GM23338 (cell line): Measurements from ENCODE around the gene TMEM14A. TPM values are rescaled to one million over a fixed set of nuclear protein-coding genes. Genes with fewer than 3 reads are reported as not detected.
A peak's percentile ranks its signal among the peaks of the same experiment; 100 is the strongest.

Source experiments
- ATAC-seq: fragments of 200-7000 bp; cut with Tn5 transposase; 3 replicates; pipeline ENCODE4 v1.9.1; 2020
- DNase-seq: peaks from one replicate; pipeline ENCODE4 v3.0.0-alpha.2; 2015; ENCODE audit warnings: low spot score
- H2AFZ ChIP-seq: fragments of 200-600 bp; sonication (generic); 2 replicates; pipeline ENCODE4 v1.8.0; 2016; ENCODE audit warnings: antibody characterized with exemption, mild to moderate bottlenecking, moderate library complexity
- H3F3A ChIP-seq: fragments of 200-600 bp; sonication (generic); replicated peaks from 2 replicates; pipeline ENCODE4 v1.8.0; 2017; ENCODE audit warnings: antibody characterized with exemption, mixed run types, low read depth
- H3K27ac ChIP-seq: fragments of 200-600 bp; sonication (generic); 2 replicates; pipeline ENCODE4 v1.6.1; 2016; ENCODE audit warnings: low read depth
- H3K27me3 ChIP-seq: fragments of 200-600 bp; sonication (generic); 2 replicates; pipeline ENCODE4 v1.8.0; 2016; ENCODE audit warnings: mild to moderate bottlenecking, mixed run types, moderate library complexity; ENCODE audit not compliant: insufficient read depth
- H3K36me3 ChIP-seq: fragments of 200-600 bp; sonication (generic); 2 replicates; pipeline ENCODE4 v1.8.0; 2016; ENCODE audit warnings: mild to moderate bottlenecking; ENCODE audit not compliant: insufficient read depth
- H3K4me1 ChIP-seq: fragments of 200-600 bp; sonication (generic); 2 replicates; pipeline ENCODE4 v1.8.0; 2016; ENCODE audit warnings: mild to moderate bottlenecking, moderate library complexity; ENCODE audit not compliant: insufficient read depth
- H3K4me2 ChIP-seq: fragments of 200-600 bp; sonication (generic); 2 replicates; pipeline ENCODE4 v1.7.1; 2017; ENCODE audit warnings: mixed run types
- H3K4me3 ChIP-seq: fragments of 200-600 bp; sonication (generic); 2 replicates; pipeline ENCODE4 v1.6.1; 2016; ENCODE audit warnings: mixed run types
- H3K79me2 ChIP-seq: fragments of 200-600 bp; sonication (generic); replicated peaks from 2 replicates; pipeline ENCODE4 v1.8.0; 2017; ENCODE audit warnings: mild to moderate bottlenecking; ENCODE audit not compliant: insufficient read depth
- H3K9me2 ChIP-seq: fragments of 200-600 bp; sonication (generic); 2 replicates; pipeline ENCODE4 v1.8.0; 2017; ENCODE audit not compliant: insufficient read depth
- H4K20me1 ChIP-seq: fragments of 200-600 bp; sonication (generic); replicated peaks from 2 replicates; pipeline ENCODE4 v1.8.0; 2017; ENCODE audit warnings: mild to moderate bottlenecking; ENCODE audit not compliant: insufficient read depth
- H3K27ac Mint-ChIP-seq: 2 replicates; pipeline ENCODE4 v1.8.0; 2020; ENCODE audit warnings: inconsistent platforms, mild to moderate bottlenecking, moderate library complexity, mixed read lengths
- H3K27me3 Mint-ChIP-seq: 3 replicates; pipeline ENCODE4 v1.8.0; 2022; ENCODE audit warnings: low read depth, mild to moderate bottlenecking, moderate library complexity, mixed read lengths, inconsistent platforms; ENCODE audit not compliant: insufficient read depth, poor library complexity
- H3K36me3 Mint-ChIP-seq: 3 replicates; pipeline ENCODE4 v1.8.0; 2021; ENCODE audit warnings: low read depth, mild to moderate bottlenecking, inconsistent platforms, moderate library complexity, mixed read lengths
- H3K4me1 Mint-ChIP-seq: 3 replicates; pipeline ENCODE4 v1.8.0; 2020; ENCODE audit warnings: mild to moderate bottlenecking, inconsistent platforms, mixed read lengths
- H3K4me3 Mint-ChIP-seq: 3 replicates; pipeline ENCODE4 v1.8.0; 2021; ENCODE audit warnings: moderate library complexity, mild to moderate bottlenecking, inconsistent platforms, mixed read lengths
- H3K9me3 Mint-ChIP-seq: 3 replicates; pipeline ENCODE4 v1.8.0; 2020; ENCODE audit warnings: moderate library complexity, mild to moderate bottlenecking, inconsistent platforms, mixed read lengths
- CREB1 ChIP-seq: fragments of 250-450 bp; sonication (Bioruptor Pico); IDR thresholded peaks from 2 replicates; pipeline ENCODE4 v1.5.0; 2020; ENCODE audit warnings: low read depth, mild to moderate bottlenecking, moderate library complexity
- CTCF ChIP-seq, 2 experiments: fragments of 200-600 bp in 1 of 2; sonication (generic) in 1 of 2; conservative IDR thresholded peaks; 2 replicates each; pipeline versions ENCODE4 v1.5.1 to v1.6.1; 2016 to 2017; ENCODE audit warnings: antibody characterized with exemption in 2 of 2, low read depth in 2 of 2, mild to moderate bottlenecking in 2 of 2, moderate library complexity in 1 of 2
- ETS1 ChIP-seq: IDR thresholded peaks from 2 replicates; pipeline ENCODE4 v1.6.1; 2016; ENCODE audit warnings: antibody characterized with exemption
- EZH2 ChIP-seq: fragments of 200-600 bp; sonication (generic); IDR thresholded peaks from one replicate; pipeline ENCODE4 v1.8.0; 2017; ENCODE audit warnings: antibody characterized with exemption, mild to moderate bottlenecking, low read depth; ENCODE audit not compliant: unreplicated experiment
- EZH2phosphoT487 ChIP-seq: fragments of 200-600 bp; sonication (generic); IDR thresholded peaks from one replicate; pipeline ENCODE4 v1.8.1; 2018; ENCODE audit warnings: antibody characterized with exemption; ENCODE audit not compliant: unreplicated experiment
- JUNB ChIP-seq: IDR thresholded peaks from one replicate; pipeline ENCODE4 v1.6.1; 2016; ENCODE audit warnings: antibody characterized with exemption; ENCODE audit not compliant: unreplicated experiment
- NANOG ChIP-seq: IDR thresholded peaks from 2 replicates; pipeline ENCODE4 v1.6.1; 2016; ENCODE audit warnings: antibody characterized with exemption, borderline replicate concordance
- REST ChIP-seq: IDR thresholded peaks from one replicate; pipeline ENCODE4 v1.6.1; 2018; ENCODE audit warnings: antibody characterized with exemption; ENCODE audit not compliant: unreplicated experiment
- STAT1 ChIP-seq: IDR thresholded peaks from one replicate; pipeline ENCODE4 v1.6.1; 2016; ENCODE audit warnings: antibody characterized with exemption; ENCODE audit not compliant: unreplicated experiment
- ZNF114 ChIP-seq: fragments of 250-450 bp; sonication (Bioruptor Pico); IDR thresholded peaks from 2 replicates; pipeline ENCODE4 v1.5.0; 2020; ENCODE audit warnings: mild to moderate bottlenecking, moderate library complexity
- polyA plus RNA-seq: library from polyadenylated mRNA; unstranded; fragments of >200 nt; fragmentation: Nextera tagmentation; extraction: Ambion mirVana; gene quantifications from 2 replicates; pipeline ENCODE4 v1.2.1, GENCODE V29; 2016
- total RNA-seq: library from RNA; depleted of rRNA; stranded (reverse); fragments of >200 nt; shearing (Covaris generic); gene quantifications from 2 replicates; pipeline ENCODE4 v1.2.3, GENCODE V29; 2014

The TMEM14A gene
- total and polyA plus RNA-seq, 2 experiments from 2014 or later: 13.9 to 36.0 TPM

- no peak for TF ChIP-seq CTCF (conservative IDR thresholded peaks at IDR 0.05; ENCODE audit: low read depth in 2 of 2)
- no peak for TF ChIP-seq JUNB
- no peak for TF ChIP-seq CREB1 (CRISPR knock-in tag)
- no peak for TF ChIP-seq NANOG
- no peak for TF ChIP-seq ETS1
- TF ChIP-seq EZH2: no peak
These were observed 47.6 kb downstream of the TMEM14A start (continued) for GRCh38 chr6:52718550-52718949.

GRCh38 chr6:52720321-52720720, 49.4 kb downstream of the TMEM14A start:
- ATAC-seq (no peak), DNase-seq (no peak)
- Histone ChIP-seq H3K4me3 (no peak overlapping the region), H3K4me1 (no peaks in the 10 kb centered on the region), H3F3A (no peaks in the 10 kb centered on the region), H3K79me2 (no peaks in the 10 kb centered on the region), H3K36me3 (no peaks in the 10 kb centered on the region), H3K4me2 (no peak overlapping the region), H3K27ac (no peak overlapping the region), H4K20me1 (no peaks in the 10 kb centered on the region), H3K9me2 (peaks cover 4% of the 10 kb centered on the region; the same call in 1 of the 2 replicates), H3K27me3 (no peaks in the 10 kb centered on the region), H2AFZ (no peak overlapping the region)
- TF ChIP-seq ZNF114 (CRISPR knock-in tag) (no peak), EZH2 (no peak), JUNB (no peak)
- Mint-ChIP-seq H3K27me3 (peaks cover 5% of the 10 kb centered on the region), H3K36me3 (no peaks in the 10 kb centered on the region), H3K4me3 (no peak overlapping the region), H3K4me1 (peaks cover 5% of the 10 kb centered on the region; the same call in 1 of the 3 replicates), H3K27ac (no peak overlapping the region), H3K9me3 (no peaks in the 10 kb centered on the region; the same call in 2 of the 3 replicates)

GRCh38 chr6:52724042-52724405, 53.1 kb downstream of the TMEM14A start:
- no peaks in the 10 kb centered on the region for H3K27me3 ChIP-seq
- H3K27ac Mint-ChIP-seq: peak overlapping the region; percentile 37; the same call in 1 of the 2 replicates
- no peak overlapping the region for H3K27ac ChIP-seq
- H3K4me1 Mint-ChIP-seq: peaks cover 19% of the 10 kb centered on the region
- H3K4me3 Mint-ChIP-seq: no peak overlapping the region
- ATAC-seq (no peak), DNase-seq (no peak)
- peaks cover 11% of the 10 kb centered on the region for H3K9me2 ChIP-seq
- H3K36me3 Mint-ChIP-seq: no peaks in the 10 kb centered on the region
- H3K36me3 ChIP-seq: no peaks in the 10 kb centered on the region
- H3K4me2 ChIP-seq: no peak overlapping the region
- no peaks in the 10 kb centered on the region for H3F3A ChIP-seq
- no peaks in the 10 kb centered on the region for H4K20me1 ChIP-seq
- H2AFZ ChIP-seq: no peak overlapping the region
- no peaks in the 10 kb centered on the region; the same call in 2 of the 3 replicates for H3K9me3 Mint-ChIP-seq
- no peaks in the 10 kb centered on the region for H3K79me2 ChIP-seq
- no peaks in the 10 kb centered on the region for H3K4me1 ChIP-seq
- no peak overlapping the region for H3K4me3 ChIP-seq
- H3K27me3 Mint-ChIP-seq: peaks cover 5% of the 10 kb centered on the region
- TF ChIP-seq EZH2phosphoT487 (no peak), ETS1 (no peak), REST (no peak), STAT1 (no peak)
